GM21515 (cell line): ENCODE measurements around the gene NAXD.
A peak's percentile ranks its signal among the peaks of the same experiment; 100 is the strongest.
"Not testable (repeated sequence)": the region's sequence is repeated elsewhere in the genome, so short reads cannot be mapped to it uniquely, and the experiment has no call there.

ENCODE experiments used
- ATAC-seq: cut with Tn5 transposase; IDR thresholded peaks from one replicate; pipeline ENCODE4 v1.9.1; 2021; ENCODE audit not compliant: unreplicated experiment

NAXD gene

GRCh38 chr13:110662777-110663443 is 47.6 kb downstream of the NAXD start:
- no peak for ATAC-seq

GRCh38 chr13:110663491-110663890 is 48.1 kb downstream of the NAXD start:
- no peak for ATAC-seq

- no peak for ATAC-seq
These were observed 48.7 kb downstream of the NAXD start for GRCh38 chr13:110664041-110664440.

- no peak for ATAC-seq
These were observed 49.3 kb downstream of the NAXD start for GRCh38 chr13:110664673-110665072.

GRCh38 chr13:110665491-110666254 is 50.3 kb downstream of the NAXD start:
- no peak for ATAC-seq

- no peak for ATAC-seq
These were observed 50.8 kb downstream of the NAXD start for GRCh38 chr13:110666255-110666533.

- no peak for ATAC-seq
These were observed 53.7 kb downstream of the NAXD start for GRCh38 chr13:110669036-110669435.

GRCh38 chr13:110669814-110670213 is 54.5 kb downstream of the NAXD start:
- not testable (repeated sequence) for ATAC-seq

GRCh38 chr13:110676595-110677587 is 61.5 kb downstream of the NAXD start:
- peak; percentile 74 for ATAC-seq

GRCh38 chr13:110677731-110678545 is 62.6 kb downstream of the NAXD start:
- no peak for ATAC-seq

- ATAC-seq = no peak
These were observed 65.5 kb downstream of the NAXD start for GRCh38 chr13:110680852-110681251.

- ATAC-seq = no peak
These were observed 66.7 kb downstream of the NAXD start for GRCh38 chr13:110681868-110682550.

- ATAC-seq = no peak
These were observed 67.4 kb downstream of the NAXD start for GRCh38 chr13:110682746-110683145.

GRCh38 chr13:110683203-110683883 is 68.0 kb downstream of the NAXD start:
- ATAC-seq = no peak

- ATAC-seq = no peak
These were observed 68.6 kb downstream of the NAXD start for GRCh38 chr13:110683921-110684320.

GRCh38 chr13:110684388-110685056 is 69.2 kb downstream of the NAXD start:
- no peak for ATAC-seq

- ATAC-seq = no peak
These were observed 70.1 kb downstream of the NAXD start for GRCh38 chr13:110685305-110686020.

- ATAC-seq = no peak
These were observed 72.4 kb downstream of the NAXD start for GRCh38 chr13:110687736-110688135.
